Coronary artery (tissue), 2 donors: ENCODE data around the gene OR6X1.
"Not testable (repeated sequence)": the region's sequence is repeated elsewhere in the genome, so short reads cannot be mapped to it uniquely, and the experiment has no call there.

ENCODE experiments used
- DNase-seq: peaks from one replicate; pipeline ENCODE4 v3.0.0-alpha.2; 2017; ENCODE audit warnings: low spot score
- H3K27ac ChIP-seq, 2 donors: fragments of 200-600 bp; sonication (generic); one replicate each; pipeline ENCODE4 v1.5.1; 2016 to 2019
- H3K4me3 ChIP-seq: fragments of 200-600 bp; sonication (generic); 2 replicates; pipeline ENCODE4 v1.5.1; 2016; ENCODE audit warnings: mild to moderate bottlenecking, moderate library complexity
- CTCF ChIP-seq: fragments of 200-600 bp; sonication (generic); IDR thresholded peaks from one replicate; pipeline ENCODE4 v1.5.1; 2019; ENCODE audit warnings: antibody characterized with exemption

Gene OR6X1

GRCh38 chr11:123725995-123726655 lies 28.2 kb downstream of the OR6X1 start:
- Histone ChIP-seq H3K27ac (no peak overlapping the region), H3K4me3 (no peak overlapping the region)
- no peak for DNase-seq
- no peak for TF ChIP-seq CTCF

- no peak for TF ChIP-seq CTCF
- no peak overlapping the region for H3K27ac ChIP-seq
- no peak overlapping the region for H3K4me3 ChIP-seq
- no peak for DNase-seq
Observed at GRCh38 chr11:123719452-123719851, 34.9 kb downstream of the OR6X1 start.

GRCh38 chr11:123718469-123718868 lies 35.8 kb downstream of the OR6X1 start:
- H3K4me3 ChIP-seq: no peak overlapping the region
- no peak overlapping the region for H3K27ac ChIP-seq
- no peak for DNase-seq
- TF ChIP-seq CTCF: no peak

- DNase-seq: no peak
- TF ChIP-seq CTCF: no peak
- no peak overlapping the region for H3K27ac ChIP-seq
- H3K4me3 ChIP-seq: no peak overlapping the region
Observed at GRCh38 chr11:123718063-123718462, 36.3 kb downstream of the OR6X1 start.

GRCh38 chr11:123712627-123713026 lies 41.7 kb downstream of the OR6X1 start:
- not testable (repeated sequence) for DNase-seq, H3K27ac ChIP-seq, H3K4me3 ChIP-seq

GRCh38 chr11:123707606-123708205 lies 46.6 kb downstream of the OR6X1 start:
- no peak overlapping the region for H3K4me3 ChIP-seq
- TF ChIP-seq CTCF: no peak
- no peak overlapping the region for H3K27ac ChIP-seq
- DNase-seq: no peak

- DNase-seq: no peak
- no peak for TF ChIP-seq CTCF
- no peak overlapping the region for H3K27ac ChIP-seq
- H3K4me3 ChIP-seq: no peak overlapping the region
Observed at GRCh38 chr11:123707206-123707605, 47.1 kb downstream of the OR6X1 start.
